ENCODE results near the gene SDR9C7.
"Not testable (repeated sequence)": the region's sequence is repeated elsewhere in the genome, so short reads cannot be mapped to it uniquely, and the experiment has no call there.

Gene SDR9C7

GRCh38 chr12:56882407-56882806, 51.8 kb downstream of the SDR9C7 start:
- H3K27me3 ChIP-seq (ENCODE audit: control insufficient read depth, insufficient read depth, low read length); H3K36me3 ChIP-seq (ENCODE audit: control insufficient read depth, insufficient read depth, low read length); H3K4me3 ChIP-seq (ENCODE audit: low read depth, low read length); H3K9me3 ChIP-seq (ENCODE audit: control insufficient read depth, insufficient read depth, low read length); H3K4me1 ChIP-seq (ENCODE audit: control insufficient read depth, insufficient read depth, low read length); H3K9ac ChIP-seq (ENCODE audit: low read depth, low read length): not testable (repeated sequence)

GRCh38 chr12:56880125-56880992, 53.8 kb downstream of the SDR9C7 start:
- H3K9ac ChIP-seq (ENCODE audit: low read depth, low read length) = no peak overlapping the region
- H3K4me1 ChIP-seq (ENCODE audit: control insufficient read depth, insufficient read depth, low read length) = no peaks in the 10 kb centered on the region
- no peak overlapping the region for H3K4me3 ChIP-seq (ENCODE audit: low read depth, low read length)
- no peaks in the 10 kb centered on the region for H3K27me3 ChIP-seq (ENCODE audit: control insufficient read depth, insufficient read depth, low read length)
- no peaks in the 10 kb centered on the region for H3K36me3 ChIP-seq (ENCODE audit: control insufficient read depth, insufficient read depth, low read length)
- no peaks in the 10 kb centered on the region for H3K9me3 ChIP-seq (ENCODE audit: control insufficient read depth, insufficient read depth, low read length)

GRCh38 chr12:56879240-56880124, 54.7 kb downstream of the SDR9C7 start:
- H3K9me3 ChIP-seq (ENCODE audit: control insufficient read depth, insufficient read depth, low read length); H3K4me3 ChIP-seq (ENCODE audit: low read depth, low read length); H3K4me1 ChIP-seq (ENCODE audit: control insufficient read depth, insufficient read depth, low read length); H3K36me3 ChIP-seq (ENCODE audit: control insufficient read depth, insufficient read depth, low read length); H3K27me3 ChIP-seq (ENCODE audit: control insufficient read depth, insufficient read depth, low read length); H3K9ac ChIP-seq (ENCODE audit: low read depth, low read length): not testable (repeated sequence)

- Histone ChIP-seq H3K36me3 (ENCODE audit: control insufficient read depth, insufficient read depth, low read length) (no peaks in the 10 kb centered on the region), H3K27me3 (ENCODE audit: control insufficient read depth, insufficient read depth, low read length) (no peaks in the 10 kb centered on the region), H3K4me1 (ENCODE audit: control insufficient read depth, insufficient read depth, low read length) (peaks cover 4% of the 10 kb centered on the region), H3K9me3 (ENCODE audit: control insufficient read depth, insufficient read depth, low read length) (no peaks in the 10 kb centered on the region), H3K9ac (ENCODE audit: low read depth, low read length) (no peak overlapping the region), H3K4me3 (ENCODE audit: low read depth, low read length) (no peak overlapping the region)
These were observed 56.2 kb downstream of the SDR9C7 start for GRCh38 chr12:56878010-56878339.

GRCh38 chr12:56877195-56878009, 56.8 kb downstream of the SDR9C7 start:
- H3K9me3 ChIP-seq (ENCODE audit: control insufficient read depth, insufficient read depth, low read length) = no peaks in the 10 kb centered on the region
- H3K4me3 ChIP-seq (ENCODE audit: low read depth, low read length) = no peak overlapping the region
- no peaks in the 10 kb centered on the region for H3K36me3 ChIP-seq (ENCODE audit: control insufficient read depth, insufficient read depth, low read length)
- no peaks in the 10 kb centered on the region for H3K27me3 ChIP-seq (ENCODE audit: control insufficient read depth, insufficient read depth, low read length)
- H3K4me1 ChIP-seq (ENCODE audit: control insufficient read depth, insufficient read depth, low read length) = peaks cover 4% of the 10 kb centered on the region
- no peak overlapping the region for H3K9ac ChIP-seq (ENCODE audit: low read depth, low read length)

GRCh38 chr12:56874821-56875220, 59.4 kb downstream of the SDR9C7 start:
- no peaks in the 10 kb centered on the region for H3K9me3 ChIP-seq (ENCODE audit: control insufficient read depth, insufficient read depth, low read length)

GRCh38 chr12:56873382-56873781, 60.8 kb downstream of the SDR9C7 start:
- H3K4me3 ChIP-seq (ENCODE audit: low read depth, low read length) = no peak overlapping the region
- H3K36me3 ChIP-seq (ENCODE audit: control insufficient read depth, insufficient read depth, low read length) = no peaks in the 10 kb centered on the region
- peaks cover 4% of the 10 kb centered on the region for H3K4me1 ChIP-seq (ENCODE audit: control insufficient read depth, insufficient read depth, low read length)
- no peaks in the 10 kb centered on the region for H3K27me3 ChIP-seq (ENCODE audit: control insufficient read depth, insufficient read depth, low read length)
- peaks cover 4% of the 10 kb centered on the region for H3K9me3 ChIP-seq (ENCODE audit: control insufficient read depth, insufficient read depth, low read length)
- H3K9ac ChIP-seq (ENCODE audit: low read depth, low read length) = no peak overlapping the region

More at GRCh38 chr12:56874821-56875220, 59.4 kb downstream of the SDR9C7 start:
- Histone ChIP-seq H3K36me3 (ENCODE audit: control insufficient read depth, insufficient read depth, low read length) (no peaks in the 10 kb centered on the region), H3K4me1 (ENCODE audit: control insufficient read depth, insufficient read depth, low read length) (peaks cover 4% of the 10 kb centered on the region), H3K4me3 (ENCODE audit: low read depth, low read length) (no peak overlapping the region), H3K9ac (ENCODE audit: low read depth, low read length) (no peak overlapping the region), H3K27me3 (ENCODE audit: control insufficient read depth, insufficient read depth, low read length) (no peaks in the 10 kb centered on the region)

Data from iPS-15b (cell line).